Calu3 (cell line): ENCODE data around the gene MSL1. TPM values are rescaled to one million over a fixed set of nuclear protein-coding genes. Genes with fewer than 3 reads are reported as not detected.

Experiments used
- BruUV-seq: library from RNA; stranded (reverse); fragments of 400-500 nt; replicated peaks from 2 replicates; lab custom pipeline; 2021; lab: Mats Ljungman, UMichigan
- CTCF ChIA-PET: fragments of 300-600 bp; sonication (Branson Sonifier 250); formaldehyde crosslinking; loops from one replicate; lab custom pipeline; 2022; ENCODE audit warnings: antibody characterized with exemption; lab: Charles Lee
- DNase-seq: peaks from one replicate; pipeline ENCODE4 v3.0.0; 2022
- H3K27ac Mint-ChIP-seq: one replicate; pipeline ENCODE4 v1.8.0; 2022; ENCODE audit warnings: mixed read lengths; ENCODE audit not compliant: unreplicated experiment
- H3K27me3 Mint-ChIP-seq: one replicate; pipeline ENCODE4 v1.8.0; 2022; ENCODE audit warnings: mixed read lengths; ENCODE audit not compliant: unreplicated experiment
- H3K36me3 Mint-ChIP-seq: one replicate; pipeline ENCODE4 v1.8.0; 2022; ENCODE audit warnings: mild to moderate bottlenecking, moderate library complexity, mixed read lengths; ENCODE audit not compliant: insufficient read depth, unreplicated experiment
- H3K4me1 Mint-ChIP-seq: one replicate; pipeline ENCODE4 v1.8.0; 2022; ENCODE audit warnings: mild to moderate bottlenecking, low read depth, mixed read lengths; ENCODE audit not compliant: unreplicated experiment
- H3K4me3 Mint-ChIP-seq: one replicate; pipeline ENCODE4 v1.8.0; 2022; ENCODE audit warnings: mild to moderate bottlenecking, low read depth, moderate library complexity, mixed read lengths; ENCODE audit not compliant: unreplicated experiment
- H3K9me3 Mint-ChIP-seq: one replicate; pipeline ENCODE4 v1.8.0; 2022; ENCODE audit warnings: low read depth, mixed read lengths; ENCODE audit not compliant: unreplicated experiment
- intact Hi-C: fragments of 100-400 bp; cut with micrococcal nuclease; formaldehyde crosslinking; loops from one replicate; pipeline ENCODE4 v1.10.0; 2022; ENCODE audit not compliant: unreplicated experiment
- total RNA-seq: library from RNA; stranded (reverse); gene quantifications from 2 replicates; pipeline ENCODE4 v1.2.3, GENCODE V29; 2022
- TF ChIP-seq, protein P1 (sequence below): fragments of 200-600 bp; IDR thresholded peaks from one replicate; pipeline ENCODE4 v1.8.0; 2022; ENCODE audit warnings: antibody characterized with exemption; ENCODE audit not compliant: unreplicated experiment

The MSL1 gene
- total RNA-seq, 1 experiment from 2014 or later, result 505 TPM

DNA sequence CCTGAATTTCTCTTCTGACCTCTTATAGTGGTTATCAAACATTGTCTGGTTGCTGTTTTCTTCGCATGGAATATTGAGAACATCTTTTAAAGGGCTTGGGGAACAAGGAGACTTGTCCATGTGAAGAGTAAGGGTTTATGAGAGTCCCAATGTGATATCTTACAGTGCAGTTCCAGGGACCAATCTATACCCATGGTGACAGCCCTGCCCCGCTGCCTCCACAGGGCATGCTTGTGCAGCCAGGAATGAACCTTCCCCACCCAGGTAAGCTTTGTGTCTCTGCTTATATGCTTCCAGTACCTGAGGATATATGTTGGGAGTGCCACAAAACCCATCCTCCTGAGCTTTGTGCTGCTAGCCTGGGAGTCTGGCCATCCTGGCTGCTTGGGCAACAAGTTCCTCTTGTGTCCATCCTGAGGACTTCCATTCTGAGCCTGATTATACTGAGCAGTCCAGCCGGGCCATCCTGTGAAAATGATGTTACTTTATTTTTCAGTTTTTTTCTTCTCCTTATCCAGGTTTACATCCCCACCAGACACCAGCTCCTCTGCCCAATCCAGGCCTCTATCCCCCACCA lies 46.0 kb downstream of the MSL1 start:
- no peak for DNase-seq
- Mint-ChIP-seq H3K9me3 (no peaks in the 10 kb centered on the region), H3K27me3 (no peaks in the 10 kb centered on the region), H3K36me3 (peaks cover 93% of the 10 kb centered on the region), H3K4me1 (peaks cover 17% of the 10 kb centered on the region), H3K27ac (peak overlapping the region; percentile 4), H3K4me3 (no peak overlapping the region)
- intact Hi-C loops, result loop anchor here (1.0 to 2.0 kb wide), 6 partner anchors 43 to 153 kb away; no protein-coding TSS in a partner anchor
- TF ChIP-seq, protein P1, sequence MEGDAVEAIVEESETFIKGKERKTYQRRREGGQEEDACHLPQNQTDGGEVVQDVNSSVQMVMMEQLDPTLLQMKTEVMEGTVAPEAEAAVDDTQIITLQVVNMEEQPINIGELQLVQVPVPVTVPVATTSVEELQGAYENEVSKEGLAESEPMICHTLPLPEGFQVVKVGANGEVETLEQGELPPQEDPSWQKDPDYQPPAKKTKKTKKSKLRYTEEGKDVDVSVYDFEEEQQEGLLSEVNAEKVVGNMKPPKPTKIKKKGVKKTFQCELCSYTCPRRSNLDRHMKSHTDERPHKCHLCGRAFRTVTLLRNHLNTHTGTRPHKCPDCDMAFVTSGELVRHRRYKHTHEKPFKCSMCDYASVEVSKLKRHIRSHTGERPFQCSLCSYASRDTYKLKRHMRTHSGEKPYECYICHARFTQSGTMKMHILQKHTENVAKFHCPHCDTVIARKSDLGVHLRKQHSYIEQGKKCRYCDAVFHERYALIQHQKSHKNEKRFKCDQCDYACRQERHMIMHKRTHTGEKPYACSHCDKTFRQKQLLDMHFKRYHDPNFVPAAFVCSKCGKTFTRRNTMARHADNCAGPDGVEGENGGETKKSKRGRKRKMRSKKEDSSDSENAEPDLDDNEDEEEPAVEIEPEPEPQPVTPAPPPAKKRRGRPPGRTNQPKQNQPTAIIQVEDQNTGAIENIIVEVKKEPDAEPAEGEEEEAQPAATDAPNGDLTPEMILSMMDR, result no peak
- BruUV-seq, result no TSS peak
- CTCF ChIA-PET, result interaction anchor here (0.8 to 6.3 kb wide), 69 partner anchors 9 to 717 kb away, joined by 3 to 462 read pairs (median 8); partner anchors contain the start of genes CASC3, CDC6, CSF3 and MED1

DNA sequence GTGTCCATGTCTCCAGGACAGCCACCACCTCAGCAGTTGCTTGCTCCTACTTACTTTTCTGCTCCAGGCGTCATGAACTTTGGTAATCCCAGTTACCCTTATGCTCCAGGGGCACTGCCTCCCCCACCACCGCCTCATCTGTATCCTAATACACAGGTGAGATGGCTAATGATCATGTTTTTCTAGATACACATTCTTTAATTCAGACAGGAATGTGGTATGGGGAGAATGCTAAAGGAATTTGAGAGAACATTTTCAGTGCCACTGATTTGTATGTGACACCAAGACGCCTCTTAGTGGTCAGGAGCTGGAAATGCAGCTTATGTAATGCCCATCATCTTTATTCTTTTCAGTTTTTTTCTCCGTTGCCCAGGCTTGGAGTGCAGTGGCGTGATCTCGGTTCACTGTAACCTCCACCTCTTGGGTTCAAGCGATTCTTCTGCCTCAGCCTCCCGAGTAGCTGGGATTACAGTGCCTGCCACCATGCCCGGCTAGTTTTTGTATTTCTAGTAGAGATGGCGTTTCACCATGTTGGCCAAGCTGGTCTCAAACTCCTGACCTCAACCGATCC lies 46.6 kb downstream of the MSL1 start:
- Mint-ChIP-seq H3K4me1 (peaks cover 17% of the 10 kb centered on the region), H3K27ac (peak overlapping the region; percentile 4), H3K27me3 (no peaks in the 10 kb centered on the region), H3K9me3 (no peaks in the 10 kb centered on the region), H3K4me3 (no peak overlapping the region), H3K36me3 (peaks cover 93% of the 10 kb centered on the region)
- intact Hi-C loops, result loop anchor here (1.0 to 2.0 kb wide), 6 partner anchors 44 to 154 kb away; no protein-coding TSS in a partner anchor
- DNase-seq, result peak; percentile 88
- TF ChIP-seq, protein P1, result no peak
- no TSS peak for BruUV-seq
- CTCF ChIA-PET, result interaction anchor here (0.5 to 6.3 kb wide), 83 partner anchors 8 to 717 kb away, joined by 3 to 462 read pairs (median 6); partner anchors contain the start of genes CASC3, CDC6, CSF3 and MED1

DNA sequence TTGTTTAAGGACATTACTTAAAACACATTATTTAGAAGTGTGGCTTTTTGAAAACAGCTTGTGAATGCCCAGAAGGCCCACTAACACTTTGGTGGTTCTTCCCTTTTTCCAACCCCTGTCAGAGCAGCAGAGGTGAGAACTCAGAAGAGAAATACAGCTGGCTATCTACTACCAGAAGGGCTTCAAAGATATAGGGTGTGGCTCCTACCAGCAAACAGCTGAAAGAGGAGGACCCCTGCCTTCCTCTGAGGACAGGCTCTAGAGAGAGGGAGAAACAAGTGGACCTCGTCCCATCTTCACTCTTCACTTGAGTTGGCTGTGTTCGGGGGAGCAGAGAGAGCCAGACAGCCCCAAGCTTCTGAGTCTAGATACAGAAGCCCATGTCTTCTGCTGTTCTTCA lies 48.6 kb downstream of the MSL1 start:
- intact Hi-C loops, result no loop called here
- peaks cover 91% of the 10 kb centered on the region for H3K36me3 Mint-ChIP-seq

DNA sequence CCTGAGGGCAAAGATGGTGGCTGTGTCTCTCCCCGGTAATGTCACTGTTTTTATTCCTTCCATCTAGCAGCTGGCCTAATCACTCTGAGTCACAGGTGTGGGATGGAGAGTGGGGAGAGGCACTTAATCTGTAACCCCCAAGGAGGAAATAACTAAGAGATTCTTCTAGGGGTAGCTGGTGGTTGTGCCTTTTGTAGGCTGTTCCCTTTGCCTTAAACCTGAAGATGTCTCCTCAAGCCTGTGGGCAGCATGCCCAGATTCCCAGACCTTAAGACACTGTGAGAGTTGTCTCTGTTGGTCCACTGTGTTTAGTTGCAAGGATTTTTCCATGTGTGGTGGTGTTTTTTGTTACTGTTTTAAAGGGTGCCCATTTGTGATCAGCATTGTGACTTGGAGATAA lies 50.0 kb downstream of the MSL1 start:
- CTCF ChIA-PET, result interaction anchor here (1.1 to 2.1 kb wide), 7 partner anchors 12 to 304 kb away, joined by 3 to 9 read pairs (median 7); no protein-coding TSS in a partner anchor
- Mint-ChIP-seq H3K36me3 (peaks cover 89% of the 10 kb centered on the region), H3K4me1 (peaks cover 29% of the 10 kb centered on the region)

More for the DNA sequence above, 48.6 kb downstream of the MSL1 start:
- H3K9me3 Mint-ChIP-seq, result no peaks in the 10 kb centered on the region
- H3K27ac Mint-ChIP-seq, result no peak overlapping the region
- TF ChIP-seq, protein P1, result no peak
- no peak overlapping the region for H3K4me3 Mint-ChIP-seq
- no peak for DNase-seq
- H3K27me3 Mint-ChIP-seq, result no peaks in the 10 kb centered on the region
- BruUV-seq, result no TSS peak
- CTCF ChIA-PET, result interaction anchor here (0.6 to 2.1 kb wide), 13 partner anchors 9 to 526 kb away, joined by 3 to 14 read pairs (median 4); partner anchors contain the start of genes CASC3, MSL1 and WIPF2
- H3K4me1 Mint-ChIP-seq, result peaks cover 17% of the 10 kb centered on the region

More for the DNA sequence above, 50.0 kb downstream of the MSL1 start:
- DNase-seq, result no peak
- Mint-ChIP-seq H3K9me3 (no peaks in the 10 kb centered on the region), H3K27ac (no peak overlapping the region), H3K4me3 (no peak overlapping the region), H3K27me3 (no peaks in the 10 kb centered on the region)
- TSS peak; percentile 33 for BruUV-seq
- TF ChIP-seq, protein P1, result no peak
- intact Hi-C loops, result no loop called here
